HL-60 (cell line): ENCODE data around the gene THY1.

Experiments
- DNase-seq, 2 experiments: peaks; one replicate each; pipeline ENCODE4 v3.0.0-alpha.2; 2010 to 2020; ENCODE audit warnings: low read depth in 1 of 2, low spot score in 1 of 2
- H3K27ac ChIP-seq: fragments of 250-450 bp; sonication (Bioruptor Pico); replicated peaks from 2 replicates; pipeline ENCODE4 v1.5.1; 2020; ENCODE audit warnings: mild to moderate bottlenecking, moderate library complexity
- H3K27me3 ChIP-seq: fragments of 250-450 bp; sonication (Bioruptor Pico); 2 replicates; pipeline ENCODE4 v1.5.1; 2021; ENCODE audit warnings: mild to moderate bottlenecking, moderate library complexity; ENCODE audit not compliant: insufficient read depth, poor library complexity, severe bottlenecking
- H3K4me3 ChIP-seq: replicated peaks from 2 replicates; pipeline ENCODE4 v1.5.1; 2011; ENCODE audit warnings: mild to moderate bottlenecking, control low read depth, low read length; ENCODE audit not compliant: insufficient read depth
- CTCF ChIP-seq: IDR thresholded peaks from one replicate; pipeline ENCODE4 v1.5.1; 2011; ENCODE audit warnings: low read length, control low read depth, inconsistent platforms; ENCODE audit not compliant: insufficient read depth
- GABPA ChIP-seq: IDR thresholded peaks from 2 replicates; pipeline ENCODE4 v1.6.1; 2012; ENCODE audit warnings: low read depth
- POLR2AphosphoS5 ChIP-seq: IDR thresholded peaks from 2 replicates; pipeline ENCODE4 v1.6.1; 2012; ENCODE audit warnings: low read depth
- SPI1 ChIP-seq: IDR thresholded peaks from 2 replicates; pipeline ENCODE4 v1.6.1; 2012; ENCODE audit warnings: low read depth, mild to moderate bottlenecking, borderline replicate concordance
- TF ChIP-seq, protein P1 (sequence below): IDR thresholded peaks from 2 replicates; pipeline ENCODE4 v1.6.1; 2012; ENCODE audit warnings: low read depth; ENCODE audit not compliant: insufficient replicate concordance

Gene THY1

GRCh38 chr11:119436093-119436492 is 13.1 kb upstream of the THY1 start:
- no peak overlapping the region for H3K4me3 ChIP-seq
- no peak for DNase-seq
- peaks cover 4% of the 10 kb centered on the region for H3K27me3 ChIP-seq
- no peak overlapping the region for H3K27ac ChIP-seq
- TF ChIP-seq POLR2AphosphoS5 = no peak
- TF ChIP-seq, protein P1, sequence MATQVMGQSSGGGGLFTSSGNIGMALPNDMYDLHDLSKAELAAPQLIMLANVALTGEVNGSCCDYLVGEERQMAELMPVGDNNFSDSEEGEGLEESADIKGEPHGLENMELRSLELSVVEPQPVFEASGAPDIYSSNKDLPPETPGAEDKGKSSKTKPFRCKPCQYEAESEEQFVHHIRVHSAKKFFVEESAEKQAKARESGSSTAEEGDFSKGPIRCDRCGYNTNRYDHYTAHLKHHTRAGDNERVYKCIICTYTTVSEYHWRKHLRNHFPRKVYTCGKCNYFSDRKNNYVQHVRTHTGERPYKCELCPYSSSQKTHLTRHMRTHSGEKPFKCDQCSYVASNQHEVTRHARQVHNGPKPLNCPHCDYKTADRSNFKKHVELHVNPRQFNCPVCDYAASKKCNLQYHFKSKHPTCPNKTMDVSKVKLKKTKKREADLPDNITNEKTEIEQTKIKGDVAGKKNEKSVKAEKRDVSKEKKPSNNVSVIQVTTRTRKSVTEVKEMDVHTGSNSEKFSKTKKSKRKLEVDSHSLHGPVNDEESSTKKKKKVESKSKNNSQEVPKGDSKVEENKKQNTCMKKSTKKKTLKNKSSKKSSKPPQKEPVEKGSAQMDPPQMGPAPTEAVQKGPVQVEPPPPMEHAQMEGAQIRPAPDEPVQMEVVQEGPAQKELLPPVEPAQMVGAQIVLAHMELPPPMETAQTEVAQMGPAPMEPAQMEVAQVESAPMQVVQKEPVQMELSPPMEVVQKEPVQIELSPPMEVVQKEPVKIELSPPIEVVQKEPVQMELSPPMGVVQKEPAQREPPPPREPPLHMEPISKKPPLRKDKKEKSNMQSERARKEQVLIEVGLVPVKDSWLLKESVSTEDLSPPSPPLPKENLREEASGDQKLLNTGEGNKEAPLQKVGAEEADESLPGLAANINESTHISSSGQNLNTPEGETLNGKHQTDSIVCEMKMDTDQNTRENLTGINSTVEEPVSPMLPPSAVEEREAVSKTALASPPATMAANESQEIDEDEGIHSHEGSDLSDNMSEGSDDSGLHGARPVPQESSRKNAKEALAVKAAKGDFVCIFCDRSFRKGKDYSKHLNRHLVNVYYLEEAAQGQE = no peak
- no peak for TF ChIP-seq GABPA
- TF ChIP-seq CTCF = no peak
- no peak for TF ChIP-seq SPI1

DNA sequence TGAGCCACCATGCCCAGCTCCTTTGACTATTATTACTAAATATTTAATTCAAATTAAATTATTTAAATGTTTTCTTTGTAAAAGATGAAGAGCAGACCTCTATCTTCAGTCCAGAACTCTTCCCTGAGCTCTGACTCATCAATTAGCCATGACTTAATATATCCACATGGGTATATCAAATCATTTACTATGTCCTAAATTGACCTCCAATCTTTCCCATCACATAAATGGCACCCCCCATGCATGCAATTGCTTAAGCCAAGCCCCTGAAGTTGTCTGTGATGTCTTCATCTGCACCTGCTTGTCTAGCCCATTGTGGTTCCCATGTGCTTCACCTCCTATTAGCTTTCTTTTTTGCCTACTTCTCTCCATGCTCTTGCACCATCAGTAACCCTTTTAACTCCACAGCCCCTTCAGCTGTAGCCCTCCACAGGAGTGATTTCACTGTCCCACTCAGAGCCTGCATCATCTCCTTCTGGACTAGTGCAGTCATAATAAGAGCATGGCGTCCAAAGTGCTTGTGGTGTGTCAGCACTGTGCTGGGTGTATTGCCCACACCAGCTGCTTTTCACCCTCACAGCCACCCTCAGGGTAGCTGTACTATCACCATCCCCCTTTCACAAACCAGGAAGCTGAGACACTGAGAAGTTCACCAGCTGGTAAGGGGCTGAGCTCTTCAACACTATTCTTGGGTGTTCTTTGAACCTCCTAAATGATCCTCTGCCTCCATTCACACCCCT is 11.8 kb upstream of the THY1 start:
- Histone ChIP-seq H3K27me3 (no peaks in the 10 kb centered on the region), H3K27ac (no peak overlapping the region), H3K4me3 (no peak overlapping the region)
- no peak for TF ChIP-seq POLR2AphosphoS5
- no peak for TF ChIP-seq SPI1
- TF ChIP-seq GABPA = no peak
- no peak for TF ChIP-seq CTCF
- DNase-seq = no peak

GRCh38 chr11:119433358-119433725 is 10.4 kb upstream of the THY1 start:
- no peak overlapping the region for H3K27ac ChIP-seq
- H3K27me3 ChIP-seq = no peaks in the 10 kb centered on the region
- no peak for TF ChIP-seq GABPA
- DNase-seq = no peak
- H3K4me3 ChIP-seq = no peak overlapping the region

- Histone ChIP-seq H3K27me3 (no peaks in the 10 kb centered on the region), H3K27ac (no peak overlapping the region), H3K4me3 (no peak overlapping the region)
- TF ChIP-seq, protein P1 = no peak
- TF ChIP-seq GABPA (no peak), SPI1 (no peak), CTCF (no peak), POLR2AphosphoS5 (no peak)
- DNase-seq = no peak
Observed at GRCh38 chr11:119432484-119433357, 9.7 kb upstream of the THY1 start.
